GM06990 (cell line): ENCODE data around the gene TNFRSF8.

Experiments used
- DNase-seq: peaks from one replicate; pipeline ENCODE4 v3.0.0-alpha.2; 2011; ENCODE audit not compliant: insufficient read length; ENCODE audit errors: extremely low read depth
- H3K27me3 ChIP-seq: replicated peaks from 2 replicates; pipeline ENCODE4 v1.6.0; 2011; ENCODE audit warnings: low read length; ENCODE audit not compliant: control insufficient read depth, insufficient read depth
- H3K36me3 ChIP-seq: 2 replicates; pipeline ENCODE4 v1.5.1; 2011; ENCODE audit warnings: low read length; ENCODE audit not compliant: control insufficient read depth, insufficient read depth
- H3K4me3 ChIP-seq: replicated peaks from 2 replicates; pipeline ENCODE4 v1.5.1; 2011; ENCODE audit warnings: low read depth, mild to moderate bottlenecking, control low read depth, low read length
- TF ChIP-seq, protein P1 (sequence below): IDR thresholded peaks from 2 replicates; pipeline ENCODE4 v1.5.1; 2011; ENCODE audit warnings: low read length, control low read depth, mild to moderate bottlenecking, inconsistent platforms; ENCODE audit not compliant: insufficient read depth, poor library complexity, severe bottlenecking

Gene TNFRSF8

DNA sequence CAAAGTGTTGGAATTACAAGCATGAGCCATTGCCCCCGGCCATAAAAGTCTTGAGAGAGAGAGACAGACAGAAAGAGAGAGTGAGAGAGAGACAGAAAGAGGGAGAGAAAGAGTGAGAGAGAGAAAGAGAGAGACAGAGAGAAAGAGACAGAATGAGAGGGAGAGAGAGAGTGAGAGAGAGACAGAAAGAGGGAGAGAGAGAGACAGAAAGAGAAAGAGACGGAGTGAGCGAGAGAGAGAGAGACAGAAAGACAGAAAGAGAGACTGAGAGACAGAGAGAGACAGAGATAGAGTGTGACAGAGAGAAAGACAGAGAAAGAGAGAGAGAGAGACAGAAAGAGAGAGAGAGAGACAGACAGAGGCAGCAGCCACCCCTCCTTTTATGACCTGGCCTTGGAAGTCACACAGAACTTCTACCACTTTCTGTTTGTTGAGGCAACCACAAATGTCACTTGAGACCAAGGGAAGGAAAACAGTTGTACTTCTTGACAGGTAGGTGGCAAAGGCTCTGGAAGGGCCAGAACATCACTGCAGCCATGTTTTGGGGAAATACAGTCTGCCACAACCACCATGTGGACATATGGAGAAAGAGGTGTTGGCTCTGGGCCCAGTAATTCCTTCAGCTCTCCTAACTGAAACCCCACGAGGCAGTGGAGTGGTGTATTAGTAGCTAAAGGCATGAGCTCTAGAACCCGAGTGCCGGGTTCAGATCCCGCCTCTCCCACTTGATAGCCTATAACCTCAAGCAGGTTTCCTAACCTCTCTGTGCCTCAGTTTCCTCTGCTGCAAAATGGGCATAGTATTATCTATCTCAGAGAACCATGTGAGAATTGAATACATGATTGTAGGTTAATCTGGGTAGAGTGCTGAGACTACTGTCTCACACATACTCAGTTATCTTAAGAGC lies 50.6 kb downstream of the TNFRSF8 start:
- no peak overlapping the region for H3K4me3 ChIP-seq
- no peaks in the 10 kb centered on the region for H3K27me3 ChIP-seq
- peaks cover 44% of the 10 kb centered on the region for H3K36me3 ChIP-seq
- no peak for DNase-seq
- TF ChIP-seq, protein P1, sequence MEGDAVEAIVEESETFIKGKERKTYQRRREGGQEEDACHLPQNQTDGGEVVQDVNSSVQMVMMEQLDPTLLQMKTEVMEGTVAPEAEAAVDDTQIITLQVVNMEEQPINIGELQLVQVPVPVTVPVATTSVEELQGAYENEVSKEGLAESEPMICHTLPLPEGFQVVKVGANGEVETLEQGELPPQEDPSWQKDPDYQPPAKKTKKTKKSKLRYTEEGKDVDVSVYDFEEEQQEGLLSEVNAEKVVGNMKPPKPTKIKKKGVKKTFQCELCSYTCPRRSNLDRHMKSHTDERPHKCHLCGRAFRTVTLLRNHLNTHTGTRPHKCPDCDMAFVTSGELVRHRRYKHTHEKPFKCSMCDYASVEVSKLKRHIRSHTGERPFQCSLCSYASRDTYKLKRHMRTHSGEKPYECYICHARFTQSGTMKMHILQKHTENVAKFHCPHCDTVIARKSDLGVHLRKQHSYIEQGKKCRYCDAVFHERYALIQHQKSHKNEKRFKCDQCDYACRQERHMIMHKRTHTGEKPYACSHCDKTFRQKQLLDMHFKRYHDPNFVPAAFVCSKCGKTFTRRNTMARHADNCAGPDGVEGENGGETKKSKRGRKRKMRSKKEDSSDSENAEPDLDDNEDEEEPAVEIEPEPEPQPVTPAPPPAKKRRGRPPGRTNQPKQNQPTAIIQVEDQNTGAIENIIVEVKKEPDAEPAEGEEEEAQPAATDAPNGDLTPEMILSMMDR: no peak

DNA sequence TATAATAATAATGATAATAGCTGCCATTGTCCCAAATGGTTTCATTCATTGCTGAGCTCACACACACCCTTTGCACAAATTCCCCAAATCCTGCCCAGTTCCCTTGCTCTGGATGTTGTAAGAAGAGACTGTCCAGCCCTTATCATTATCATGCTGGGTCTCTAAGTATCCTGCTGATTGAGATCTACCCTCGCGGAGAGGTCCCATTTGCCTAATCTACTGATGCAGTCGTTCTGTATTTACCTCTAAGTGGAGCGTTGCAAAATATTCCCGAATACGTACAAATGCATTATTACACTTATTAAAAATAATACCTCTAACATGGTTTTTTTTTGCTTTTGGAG lies 51.2 kb downstream of the TNFRSF8 start:
- no peak overlapping the region for H3K4me3 ChIP-seq
- peaks cover 44% of the 10 kb centered on the region for H3K36me3 ChIP-seq

DNA sequence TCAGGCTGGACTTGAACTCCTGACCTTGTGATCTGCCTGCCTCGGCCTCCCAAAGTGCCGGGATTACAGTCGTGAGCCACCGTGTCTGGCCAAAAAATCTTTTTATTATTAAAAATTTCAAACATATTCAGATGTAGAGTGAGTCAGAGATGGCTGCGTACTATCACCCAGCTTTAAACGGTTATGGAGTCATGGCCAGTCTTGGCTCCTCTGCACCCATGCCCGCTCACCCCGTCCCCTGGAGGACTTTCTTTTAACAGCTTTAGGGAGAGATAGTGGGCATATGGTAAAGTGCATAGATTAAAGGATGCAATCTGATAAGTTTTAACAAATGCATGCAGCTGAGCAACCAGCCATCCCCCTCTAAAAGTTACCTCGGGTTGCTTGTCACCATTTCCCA lies 51.8 kb downstream of the TNFRSF8 start:
- TF ChIP-seq, protein P1: no peak
- DNase-seq: no peak
- Histone ChIP-seq H3K36me3 (peaks cover 40% of the 10 kb centered on the region), H3K27me3 (no peaks in the 10 kb centered on the region), H3K4me3 (no peak overlapping the region)

More for the DNA sequence above, 51.2 kb downstream of the TNFRSF8 start:
- DNase-seq: no peak
- TF ChIP-seq, protein P1: no peak
- H3K27me3 ChIP-seq: no peaks in the 10 kb centered on the region

DNA sequence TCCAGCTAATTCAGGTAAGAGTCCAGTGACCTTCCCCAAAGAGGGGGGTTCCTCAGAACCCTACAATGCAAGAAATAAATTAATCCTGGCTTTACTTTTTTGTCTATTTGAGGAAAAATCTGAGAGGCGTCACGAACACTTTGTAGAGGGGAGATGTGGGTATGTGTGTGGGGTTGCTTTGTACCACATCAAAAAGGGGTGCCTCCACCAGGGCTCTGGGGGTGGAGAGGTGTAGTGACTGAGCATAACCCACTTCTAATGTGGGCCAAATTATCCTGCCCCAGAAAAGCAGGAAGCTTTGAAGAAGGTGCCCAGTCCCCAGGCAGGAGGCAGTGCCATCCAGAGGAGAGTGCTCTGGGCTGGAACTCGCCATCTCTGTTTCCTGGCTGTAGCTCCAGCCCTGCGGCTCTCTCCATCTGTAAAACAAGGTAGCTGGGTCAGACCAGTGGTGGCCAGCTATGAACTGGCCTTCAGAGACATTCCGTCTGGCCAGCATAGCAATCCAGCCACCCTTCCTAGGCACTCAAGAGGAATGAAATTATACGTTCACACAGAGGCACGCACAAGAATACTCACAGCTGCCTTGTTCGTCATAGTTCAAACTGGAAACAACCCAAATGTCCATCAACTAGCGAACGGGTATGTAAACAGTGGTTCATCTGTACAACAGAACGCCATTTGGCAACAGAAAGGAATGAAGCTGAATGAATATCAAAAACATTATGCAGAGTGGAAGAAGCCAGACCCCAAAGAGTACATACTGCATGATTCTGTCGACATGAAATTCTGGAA lies 58.3 kb downstream of the TNFRSF8 start:
- TF ChIP-seq, protein P1: no peak
- no peak overlapping the region for H3K4me3 ChIP-seq
- DNase-seq: no peak
- H3K27me3 ChIP-seq: no peaks in the 10 kb centered on the region
- H3K36me3 ChIP-seq: peaks cover 42% of the 10 kb centered on the region

DNA sequence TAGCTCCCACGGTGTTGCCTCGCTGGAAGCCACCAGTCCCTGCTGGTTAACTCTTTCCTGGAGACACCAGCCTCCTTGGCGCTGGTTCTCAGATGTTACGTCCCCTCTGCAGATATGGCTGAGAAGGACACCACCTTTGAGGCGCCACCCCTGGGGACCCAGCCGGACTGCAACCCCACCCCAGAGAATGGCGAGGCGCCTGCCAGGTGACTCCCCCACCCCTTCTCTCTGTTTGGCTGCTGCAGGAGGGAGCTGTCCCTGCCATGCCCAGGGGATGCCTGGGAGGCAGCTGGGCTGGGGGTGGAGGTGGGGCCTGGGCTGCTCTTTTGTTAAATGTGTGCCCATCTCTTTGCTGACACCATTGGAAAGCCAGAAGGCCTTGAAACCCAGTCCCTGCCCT lies 60.1 kb downstream of the TNFRSF8 start:
- DNase-seq: no peak
- H3K36me3 ChIP-seq: peaks cover 52% of the 10 kb centered on the region

More for the DNA sequence above, 60.1 kb downstream of the TNFRSF8 start:
- Histone ChIP-seq H3K4me3 (no peak overlapping the region), H3K27me3 (no peaks in the 10 kb centered on the region)
- TF ChIP-seq, protein P1: no peak
